Right lobe of liver (tissue), 6 donors: ENCODE results near the gene TBX1. TPM values are rescaled to one million over a fixed set of nuclear protein-coding genes. Genes with fewer than 3 reads are reported as not detected.

Experiments used
- ATAC-seq, 4 donors: fragments of 200-7000 bp; cut with Tn5 transposase; one replicate each; pipeline ENCODE4 v1.9.1; 2020; ENCODE audit warnings: mild to moderate bottlenecking in 4 of 4, moderate library complexity in 4 of 4
- DNase-seq, 3 donors: peaks; one replicate each; pipeline ENCODE4 v3.0.0-alpha.2; 2020
- H3K27ac ChIP-seq, 3 donors: fragments of 200-600 bp; one replicate each; pipeline ENCODE4 v1.8.0; 2022
- H3K27me3 ChIP-seq, 2 donors: fragments of 200-600 bp; one replicate each; pipeline ENCODE4 v1.8.0; 2022
- H3K36me3 ChIP-seq, 4 donors: fragments of 200-600 bp; sonication (generic) in 1 of 4; one replicate each; pipeline versions ENCODE4 v1.5.1 to v1.8.0; 2017 to 2022; ENCODE audit warnings: control low read depth in 1 of 4
- H3K4me1 ChIP-seq, 4 donors: fragments of 200-600 bp; sonication (generic) in 1 of 4; one replicate each; pipeline versions ENCODE4 v1.5.1 to v1.8.0; 2017 to 2022; ENCODE audit warnings: control low read depth in 1 of 4
- H3K4me3 ChIP-seq, 3 donors: fragments of 200-600 bp; one replicate each; pipeline ENCODE4 v1.8.0; 2022
- H3K9me3 ChIP-seq, 4 donors: fragments of 200-600 bp; sonication (generic) in 1 of 4; one replicate each; pipeline versions ENCODE4 v1.5.1 to v1.8.0; 2017 to 2022; ENCODE audit warnings: control low read depth in 1 of 4
- POLR2A ChIP-seq: fragments of 450-650 bp; IDR thresholded peaks from one replicate; pipeline ENCODE4 v1.6.1; 2017; ENCODE audit warnings: antibody characterized with exemption, mild to moderate bottlenecking
- WGBS: methylation state at CpG from one replicate; pipeline ENCODE4 v1.1.6; 2018; ENCODE audit warnings: low coverage, low lambda C conversion rate; ENCODE audit not compliant: insufficient coverage; ENCODE audit errors: missing lambda C conversion rate; 5-methylcytosine and 5-hydroxymethylcytosine counted together
- intact Hi-C, 2 donors: fragments of 100-400 bp; cut with DNase I; formaldehyde crosslinking; loops; one replicate each; pipeline versions ENCODE4 v1.11.2 to v1.14.1; 2022
- total RNA-seq, 6 experiments: library from RNA; depleted of rRNA in 2 of 6; stranded (reverse); fragments of >200 nt in 2 of 6; fragmentation: NEBNext Ultra II Directional in 3 of 6; extraction: Animal tissue kit (Norgen Biotek cat#: 25700) in 3 of 6; gene quantifications; one replicate each; pipeline versions ENCODE4 v1.1.0 to v1.2.4, GENCODE V29; 2016 to 2023
- TF ChIP-seq, protein P1 (sequence below), 4 donors: fragments of 200-600 bp in 3 of 4; fragments of 450-650 bp in 1 of 4; IDR thresholded peaks; one replicate each; pipeline versions ENCODE4 v1.5.1 to v1.8.0; 2016 to 2022; ENCODE audit warnings: antibody characterized with exemption in 4 of 4, mild to moderate bottlenecking in 2 of 4
- donor health status: DM: no; HTN: yes; CAD: no.
- donor health status: DM: no; HTN: no; CAD: no.
- donor health status: DM: no; HTN: no; CAD: no.
- donor health status: DM: no; HTN: yes; CAD: no.
- donor health status: DM: no; HTN: yes; CAD: no.

Gene TBX1
- total RNA-seq, 6 experiments from 2014 or later, result 0.24 to 0.37 (median 0.30) TPM; not detected in 2

GRCh38 chr22:19809741-19810140 is 49.2 kb downstream of the TBX1 start:
- H3K4me1 ChIP-seq, result peaks cover 0 to 5% (median 0%) of the 10 kb centered on the region in 4 donors

GRCh38 chr22:19810381-19811201 is 50.0 kb downstream of the TBX1 start:
- Histone ChIP-seq H3K36me3 (no peaks in the 10 kb centered on the region), H3K4me3 (no peak overlapping the region), H3K27me3 (no peaks in the 10 kb centered on the region), H3K4me1 (peaks cover 0 to 5% (median 0%) of the 10 kb centered on the region in 4 donors), H3K27ac (no peak overlapping the region), H3K9me3 (no peaks in the 10 kb centered on the region)
- TF ChIP-seq POLR2A, result no peak
- TF ChIP-seq, protein P1, sequence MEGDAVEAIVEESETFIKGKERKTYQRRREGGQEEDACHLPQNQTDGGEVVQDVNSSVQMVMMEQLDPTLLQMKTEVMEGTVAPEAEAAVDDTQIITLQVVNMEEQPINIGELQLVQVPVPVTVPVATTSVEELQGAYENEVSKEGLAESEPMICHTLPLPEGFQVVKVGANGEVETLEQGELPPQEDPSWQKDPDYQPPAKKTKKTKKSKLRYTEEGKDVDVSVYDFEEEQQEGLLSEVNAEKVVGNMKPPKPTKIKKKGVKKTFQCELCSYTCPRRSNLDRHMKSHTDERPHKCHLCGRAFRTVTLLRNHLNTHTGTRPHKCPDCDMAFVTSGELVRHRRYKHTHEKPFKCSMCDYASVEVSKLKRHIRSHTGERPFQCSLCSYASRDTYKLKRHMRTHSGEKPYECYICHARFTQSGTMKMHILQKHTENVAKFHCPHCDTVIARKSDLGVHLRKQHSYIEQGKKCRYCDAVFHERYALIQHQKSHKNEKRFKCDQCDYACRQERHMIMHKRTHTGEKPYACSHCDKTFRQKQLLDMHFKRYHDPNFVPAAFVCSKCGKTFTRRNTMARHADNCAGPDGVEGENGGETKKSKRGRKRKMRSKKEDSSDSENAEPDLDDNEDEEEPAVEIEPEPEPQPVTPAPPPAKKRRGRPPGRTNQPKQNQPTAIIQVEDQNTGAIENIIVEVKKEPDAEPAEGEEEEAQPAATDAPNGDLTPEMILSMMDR (IDR thresholded peaks at IDR 0.05), result no peak
- intact Hi-C loops, result no loop called here
- WGBS, result 80% methylated on average over 12 of the region's 23 CpGs
- ATAC-seq (no peak), DNase-seq (peak in 2 of 3 donors; percentile 10 to 36)

More at GRCh38 chr22:19809741-19810140, 49.2 kb downstream of the TBX1 start:
- no peaks in the 10 kb centered on the region for H3K9me3 ChIP-seq
- H3K36me3 ChIP-seq, result no peaks in the 10 kb centered on the region
- H3K27me3 ChIP-seq, result no peaks in the 10 kb centered on the region
- H3K27ac ChIP-seq, result no peak overlapping the region
- WGBS, result 100% methylated on average over 2 of the region's 3 CpGs
- DNase-seq (peak in 1 of 3 donors; percentile 15), ATAC-seq (no peak)
- TF ChIP-seq, protein P1 (IDR thresholded peaks at IDR 0.05), result no peak
- no peak for TF ChIP-seq POLR2A
- intact Hi-C loops, result no loop called here
- no peak overlapping the region for H3K4me3 ChIP-seq

GRCh38 chr22:19811211-19811621 is 50.6 kb downstream of the TBX1 start:
- no peak for TF ChIP-seq POLR2A
- TF ChIP-seq, protein P1 (IDR thresholded peaks at IDR 0.05), result no peak
- Histone ChIP-seq H3K27me3 (no peaks in the 10 kb centered on the region), H3K4me1 (peaks cover 0 to 5% (median 0%) of the 10 kb centered on the region in 4 donors), H3K4me3 (no peak overlapping the region), H3K9me3 (no peaks in the 10 kb centered on the region), H3K36me3 (no peaks in the 10 kb centered on the region), H3K27ac (no peak overlapping the region)
- ATAC-seq (no peak), DNase-seq (peak in 2 of 3 donors; percentile 10 to 40)
- 92% methylated on average over 9 of the region's 12 CpGs for WGBS
- intact Hi-C loops, result no loop called here

- intact Hi-C loops, result no loop called here
- Histone ChIP-seq H3K4me1 (peaks cover 0 to 5% (median 0%) of the 10 kb centered on the region in 4 donors), H3K9me3 (no peaks in the 10 kb centered on the region), H3K4me3 (no peak overlapping the region), H3K36me3 (no peaks in the 10 kb centered on the region), H3K27me3 (no peaks in the 10 kb centered on the region), H3K27ac (no peak overlapping the region)
- WGBS, result no CpG with 5 or more reads among the region's 36 CpGs
- DNase-seq (peak in 2 of 3 donors; percentile 14 to 40), ATAC-seq (no peak)
- TF ChIP-seq POLR2A, result no peak
- TF ChIP-seq, protein P1 (IDR thresholded peaks at IDR 0.05), result no peak
Observed at GRCh38 chr22:19811811-19812771, 51.5 kb downstream of the TBX1 start.
